Stomach (tissue), 4 donors: ENCODE data around the gene PTPRM.

Experiments used
- CTCF ChIP-seq, 7 experiments: fragments of 450-650 bp in 4 of 7; fragments of 200-600 bp in 3 of 7; sonication (generic) in 3 of 7; IDR thresholded peaks; one replicate each; pipeline ENCODE4 v1.5.1; 2016 to 2019; ENCODE audit warnings: antibody characterized with exemption in 7 of 7, control low read depth in 2 of 7, mild to moderate bottlenecking in 1 of 7
- EP300 ChIP-seq: sonication (generic); formaldehyde crosslinking; IDR thresholded peaks from one replicate; pipeline ENCODE4 v1.6.1; 2017; ENCODE audit warnings: antibody characterized with exemption
- POLR2A ChIP-seq, 4 donors: fragments of 450-650 bp; IDR thresholded peaks; one replicate each; pipeline ENCODE4 v1.6.1; 2016; ENCODE audit warnings: antibody characterized with exemption in 4 of 4, control low read depth in 2 of 4, mild to moderate bottlenecking in 1 of 4, moderate library complexity in 1 of 4

- no peak for TF ChIP-seq CTCF (IDR thresholded peaks at IDR 0.05)
- no peak for TF ChIP-seq EP300
- TF ChIP-seq POLR2A (IDR thresholded peaks at IDR 0.05) = no peak
Measured at GRCh38 chr18:8337211-8337610, 770.1 kb downstream of the PTPRM start.
